ENCODE results near the gene NASP. TPM values are rescaled to one million over a fixed set of nuclear protein-coding genes. Genes with fewer than 3 reads are reported as not detected.

The NASP gene
- total RNA-seq, 1 experiment from 2014 or later, result 514 TPM

- Histone ChIP-seq H3K23me2 (ENCODE audit: insufficient read length, low read depth, low read length, poor library complexity, severe bottlenecking) (no peaks in the 10 kb centered on the region), H2BK120ac (ENCODE audit: low read depth, low read length, poor library complexity, severe bottlenecking) (no peak overlapping the region), H2BK12ac (ENCODE audit: insufficient read length, low read depth, low read length) (no peak overlapping the region), H3K27me3 (ENCODE audit: insufficient read depth, low read length) (no peaks in the 10 kb centered on the region), H3K9me3 (ENCODE audit: control insufficient read depth, low read depth, low read length) (no peaks in the 10 kb centered on the region), H3K4me1 (ENCODE audit: insufficient read depth, low read length) (no peaks in the 10 kb centered on the region), H3T11ph (ENCODE audit: low read length) (no peak overlapping the region), H3K4me2 (ENCODE audit: insufficient read depth, insufficient read length, low read length) (no peak overlapping the region), H4K5ac (ENCODE audit: insufficient read length, low read depth, low read length) (no peak overlapping the region), H4K20me1 (ENCODE audit: control insufficient read depth, insufficient read depth, insufficient read length) (no peaks in the 10 kb centered on the region), H3K4ac (ENCODE audit: low read depth, low read length) (no peak overlapping the region), H3K79me1 (ENCODE audit: insufficient read depth, low read depth, low read length, poor library complexity, severe bottlenecking) (peaks cover 5% of the 10 kb centered on the region), H4K8ac (replicated peaks; ENCODE audit: insufficient read length, low read depth, low read length) (no peak overlapping the region), H2BK5ac (ENCODE audit: insufficient read length, low read length) (no peak overlapping the region), H4K91ac (ENCODE audit: insufficient read length, low read depth, low read length) (no peak overlapping the region), H3K18ac (ENCODE audit: insufficient read length, low read depth, low read length) (no peak overlapping the region), H2BK15ac (ENCODE audit: low read depth, low read length) (no peak overlapping the region), H2AK5ac (ENCODE audit: insufficient read length, low read length) (no peak overlapping the region), H3K23ac (ENCODE audit: insufficient read length, low read depth, low read length) (no peak overlapping the region), H3K27ac (ENCODE audit: insufficient read length, low read depth, low read length) (no peak overlapping the region), H2AFZ (ENCODE audit: low read length) (no peak overlapping the region), H3K56ac (ENCODE audit: insufficient read length, low read depth, low read length) (no peak overlapping the region), H3K79me2 (ENCODE audit: insufficient read depth, low read length) (peaks cover 1% of the 10 kb centered on the region; the same call in 1 of the 2 replicates), H3K9ac (ENCODE audit: extremely low read depth, insufficient read length, low read length) (no peak overlapping the region), H2BK20ac (ENCODE audit: low read depth, low read length, poor library complexity, severe bottlenecking) (no peak overlapping the region), H3K14ac (ENCODE audit: insufficient read depth, low read length) (no peak overlapping the region)
- H3K9me3 Mint-ChIP-seq, result no peaks in the 10 kb centered on the region
- H3K36me3 Mint-ChIP-seq (ENCODE audit: insufficient read depth in 1 of 3, low read depth in 3 of 3), result peaks cover 66 to 95% (median 91%) of the 10 kb centered on the region in 3 experiments
- no peaks in the 10 kb centered on the region for H3K27me3 Mint-ChIP-seq (ENCODE audit: low read depth)
- H3K4me3 Mint-ChIP-seq, result no peak overlapping the region
- H3K27ac Mint-ChIP-seq, result peak overlapping the region; percentile 4 to 91 (median 82); a peak in 4 of 7 replicates
- no peak for DNase-seq
- no peaks in the 10 kb centered on the region for H3K4me1 Mint-ChIP-seq
- no peak for TF ChIP-seq CTCF (conservative IDR thresholded peaks at IDR 0.05)
- WGBS (ENCODE audit: extremely low coverage, insufficient read length, low lambda C conversion rate), result no CpG with 5 or more reads among the region's 10 CpGs
These were observed 26.9 kb downstream of the NASP start for GRCh38 chr1:45610589-45611226.

Measured in H9 (cell line).